SU-DHL-6 (cell line): ENCODE data around the gene CCT5.

Experiments
- H2AFZ ChIP-seq: fragments of 200-600 bp; sonication (generic); 2 replicates; pipeline ENCODE4 v1.6.1; 2014; ENCODE audit warnings: low read depth, mild to moderate bottlenecking, moderate library complexity, mixed read lengths, antibody characterized with exemption, low read length; ENCODE audit not compliant: severe bottlenecking
- H3F3A ChIP-seq: fragments of 200-600 bp; shearing (Covaris generic); 2 replicates; pipeline ENCODE4 v1.6.0; 2016; ENCODE audit warnings: antibody characterized with exemption, mild to moderate bottlenecking; ENCODE audit not compliant: insufficient read depth
- H3K27ac ChIP-seq: fragments of 200-600 bp; sonication (generic); 2 replicates; pipeline ENCODE4 v1.5.1; 2016; ENCODE audit warnings: low read depth, mild to moderate bottlenecking, low read length, moderate library complexity, mixed read lengths
- H3K27me3 ChIP-seq: fragments of 200-600 bp; sonication (generic), shearing (Covaris generic); 2 replicates; pipeline ENCODE4 v1.6.0; 2014; ENCODE audit warnings: mild to moderate bottlenecking, low read length
- H3K36me3 ChIP-seq: fragments of 200-600 bp; sonication (generic); 2 replicates; pipeline ENCODE4 v1.6.1; 2014; ENCODE audit warnings: mild to moderate bottlenecking, low read length, mixed read lengths
- H3K4me2 ChIP-seq: fragments of 300-600, 200-600 bp; shearing (Covaris generic), sonication (generic); 2 replicates; pipeline ENCODE4 v1.6.0; 2014; ENCODE audit warnings: low read length, low read depth, mild to moderate bottlenecking; ENCODE audit not compliant: poor library complexity, severe bottlenecking
- H3K4me3 ChIP-seq: fragments of 200-600 bp; sonication (generic); 2 replicates; pipeline ENCODE4 v1.5.1; 2014; ENCODE audit warnings: antibody characterized with exemption, low read length, mild to moderate bottlenecking, mixed read lengths; ENCODE audit not compliant: insufficient read depth, poor library complexity, severe bottlenecking
- H3K79me2 ChIP-seq: fragments of 200-600 bp; sonication (generic); 2 replicates; pipeline ENCODE4 v1.6.1; 2014; ENCODE audit warnings: mild to moderate bottlenecking, low read length, moderate library complexity; ENCODE audit not compliant: insufficient read depth
- H3K9ac ChIP-seq: fragments of 200-600 bp; sonication (generic); 2 replicates; pipeline ENCODE4 v1.7.0; 2014; ENCODE audit warnings: mild to moderate bottlenecking, low read length
- H3K9me2 ChIP-seq: fragments of 200-600 bp; sonication (generic); replicated peaks from 2 replicates; pipeline ENCODE4 v1.6.1; 2014; ENCODE audit warnings: low read length; ENCODE audit not compliant: insufficient read depth
- H3K9me3 ChIP-seq: fragments of 200-600 bp; sonication (generic); 2 replicates; pipeline ENCODE4 v1.6.1; 2014; ENCODE audit warnings: low read length, mixed read lengths; ENCODE audit not compliant: insufficient read depth
- H4K20me1 ChIP-seq: fragments of 200-600 bp; sonication (generic); 2 replicates; pipeline ENCODE4 v1.6.1; 2014; ENCODE audit warnings: low read depth, mild to moderate bottlenecking, antibody characterized with exemption, low read length, moderate library complexity, mixed read lengths
- EZH2phosphoT487 ChIP-seq: fragments of 200-600 bp; sonication (generic), shearing (Covaris generic); conservative IDR thresholded peaks from 2 replicates; pipeline ENCODE4 v1.6.1; 2018; ENCODE audit warnings: mild to moderate bottlenecking, antibody characterized with exemption, low read length, moderate library complexity, mixed read lengths
- TF ChIP-seq, protein P1 (sequence below): fragments of 200-600 bp; sonication (generic); IDR thresholded peaks from one replicate; pipeline ENCODE4 v1.5.1; 2017; ENCODE audit warnings: antibody characterized with exemption, mild to moderate bottlenecking, low read length, moderate library complexity; ENCODE audit not compliant: insufficient read depth, poor library complexity, severe bottlenecking

Gene CCT5

DNA sequence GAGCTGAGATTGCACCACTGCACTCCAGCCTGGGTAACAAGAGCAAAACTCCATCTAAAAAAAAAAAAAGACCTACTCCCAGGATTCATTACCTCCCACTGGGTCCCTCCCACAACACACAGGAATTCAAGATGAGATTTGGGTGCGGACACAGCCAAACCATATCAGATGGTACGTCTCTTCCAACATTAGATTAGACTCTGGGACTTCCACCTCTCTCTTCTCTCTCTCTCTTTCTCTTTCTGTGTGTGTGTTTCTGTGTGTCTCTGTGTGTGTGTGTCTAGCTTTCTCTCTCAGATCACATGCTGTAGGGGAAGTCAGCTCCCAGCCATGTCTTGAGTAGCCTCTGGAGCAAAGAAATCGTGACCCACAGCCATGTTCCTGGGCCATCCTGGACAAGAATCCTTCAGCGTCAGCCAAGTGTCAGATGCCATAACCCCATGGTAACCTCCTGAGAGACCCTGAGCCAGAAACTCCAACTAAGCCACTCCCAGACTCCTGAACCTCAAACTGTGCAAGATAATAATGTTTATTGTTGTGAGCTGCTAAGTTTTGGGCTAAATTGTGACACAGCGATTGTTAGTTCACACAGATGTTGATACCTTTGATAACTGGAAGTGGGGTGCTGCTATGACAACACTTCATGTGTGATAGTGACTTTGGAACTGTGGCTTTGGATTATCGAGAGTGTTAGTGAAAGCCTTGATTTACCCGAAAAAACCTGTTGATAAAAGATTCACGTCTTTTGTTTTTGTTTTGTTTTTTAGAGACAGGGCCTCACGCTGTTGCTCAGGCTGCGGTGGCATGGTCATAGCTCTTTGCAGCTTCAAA is 61.7 kb downstream of the CCT5 start:
- Histone ChIP-seq H3K79me2 (no peaks in the 10 kb centered on the region), H3K9me3 (no peaks in the 10 kb centered on the region), H2AFZ (no peak overlapping the region), H3K27me3 (no peaks in the 10 kb centered on the region), H4K20me1 (no peaks in the 10 kb centered on the region), H3K4me2 (no peak overlapping the region), H3K36me3 (no peaks in the 10 kb centered on the region), H3K4me3 (no peak overlapping the region), H3K9me2 (no peaks in the 10 kb centered on the region), H3K27ac (no peak overlapping the region), H3K9ac (no peak overlapping the region), H3F3A (no peaks in the 10 kb centered on the region)
- no peak for TF ChIP-seq EZH2phosphoT487
- TF ChIP-seq, protein P1, sequence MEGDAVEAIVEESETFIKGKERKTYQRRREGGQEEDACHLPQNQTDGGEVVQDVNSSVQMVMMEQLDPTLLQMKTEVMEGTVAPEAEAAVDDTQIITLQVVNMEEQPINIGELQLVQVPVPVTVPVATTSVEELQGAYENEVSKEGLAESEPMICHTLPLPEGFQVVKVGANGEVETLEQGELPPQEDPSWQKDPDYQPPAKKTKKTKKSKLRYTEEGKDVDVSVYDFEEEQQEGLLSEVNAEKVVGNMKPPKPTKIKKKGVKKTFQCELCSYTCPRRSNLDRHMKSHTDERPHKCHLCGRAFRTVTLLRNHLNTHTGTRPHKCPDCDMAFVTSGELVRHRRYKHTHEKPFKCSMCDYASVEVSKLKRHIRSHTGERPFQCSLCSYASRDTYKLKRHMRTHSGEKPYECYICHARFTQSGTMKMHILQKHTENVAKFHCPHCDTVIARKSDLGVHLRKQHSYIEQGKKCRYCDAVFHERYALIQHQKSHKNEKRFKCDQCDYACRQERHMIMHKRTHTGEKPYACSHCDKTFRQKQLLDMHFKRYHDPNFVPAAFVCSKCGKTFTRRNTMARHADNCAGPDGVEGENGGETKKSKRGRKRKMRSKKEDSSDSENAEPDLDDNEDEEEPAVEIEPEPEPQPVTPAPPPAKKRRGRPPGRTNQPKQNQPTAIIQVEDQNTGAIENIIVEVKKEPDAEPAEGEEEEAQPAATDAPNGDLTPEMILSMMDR = no peak

DNA sequence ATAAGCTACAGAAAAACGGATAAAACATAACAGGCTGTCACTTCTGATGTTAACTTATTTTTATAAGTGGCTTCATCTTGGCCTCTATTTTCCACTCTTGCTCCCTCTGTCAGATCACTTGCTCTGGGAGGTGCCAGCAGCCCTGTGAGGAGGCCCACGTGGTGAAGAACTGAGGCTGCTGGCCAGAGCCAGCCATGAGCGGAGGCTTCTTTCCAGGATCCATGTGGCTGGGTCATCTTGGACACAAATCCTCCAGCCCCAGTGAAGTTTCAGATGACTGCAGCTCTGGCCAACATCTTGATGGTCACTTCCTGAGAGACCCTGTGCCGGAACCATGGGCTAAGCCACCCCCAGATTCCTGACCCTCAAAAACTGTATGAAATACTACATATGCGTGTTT is 65.1 kb downstream of the CCT5 start:
- TF ChIP-seq, protein P1 = no peak
- H3K9ac ChIP-seq = no peak overlapping the region
- no peaks in the 10 kb centered on the region for H3K9me3 ChIP-seq
- no peaks in the 10 kb centered on the region for H3K79me2 ChIP-seq
- no peak overlapping the region for H3K4me2 ChIP-seq
- no peak overlapping the region for H3K27ac ChIP-seq
- H3K4me3 ChIP-seq = no peak overlapping the region
- H3F3A ChIP-seq = no peaks in the 10 kb centered on the region
- no peaks in the 10 kb centered on the region for H3K27me3 ChIP-seq
- H4K20me1 ChIP-seq = no peaks in the 10 kb centered on the region
- H2AFZ ChIP-seq = no peak overlapping the region
- no peaks in the 10 kb centered on the region for H3K36me3 ChIP-seq
- H3K9me2 ChIP-seq = no peaks in the 10 kb centered on the region
